SK-N-SH treated with all-trans-retinoic acid at 6 μM for 48 hours (cell line): ENCODE results near the gene AURKB.

Experiments
- ATAC-seq: fragments of 200-7000 bp; cut with Tn5 transposase; 3 replicates; pipeline ENCODE4 v1.9.1; 2020; ENCODE audit warnings: mild to moderate bottlenecking, moderate library complexity
- ARNTL ChIP-seq: fragments of 450-650 bp; formaldehyde crosslinking; IDR thresholded peaks from 2 replicates; pipeline ENCODE4 v1.5.0; 2020; ENCODE audit warnings: low read depth, mild to moderate bottlenecking, moderate library complexity, borderline replicate concordance
- BACH2 ChIP-seq: fragments of 250-450 bp; sonication (Bioruptor Pico); IDR thresholded peaks from 2 replicates; pipeline ENCODE4 v1.9.0; 2021; ENCODE audit warnings: mild to moderate bottlenecking, borderline replicate concordance
- CSDC2 ChIP-seq: fragments of 250-450 bp; sonication (Bioruptor Pico); IDR thresholded peaks from 2 replicates; pipeline ENCODE4 v1.5.0; 2020; ENCODE audit warnings: mild to moderate bottlenecking, moderate library complexity
- ESRRG ChIP-seq: fragments of 250-450 bp; sonication (Bioruptor Pico); IDR thresholded peaks from 2 replicates; pipeline ENCODE4 v1.6.1; 2021; ENCODE audit warnings: mild to moderate bottlenecking
- GLIS3 ChIP-seq: fragments of 250-450 bp; sonication (Bioruptor Pico); IDR thresholded peaks from 2 replicates; pipeline ENCODE4 v1.5.0; 2020; ENCODE audit warnings: mild to moderate bottlenecking, moderate library complexity
- ISL1 ChIP-seq: fragments of 250-450 bp; sonication (Bioruptor Pico); IDR thresholded peaks from 2 replicates; pipeline ENCODE4 v2.1.2; 2022; ENCODE audit warnings: mild to moderate bottlenecking, moderate library complexity
- OSR1 ChIP-seq: fragments of 250-450 bp; sonication (Bioruptor Pico); IDR thresholded peaks from 2 replicates; pipeline ENCODE4 v1.8.0; 2022; ENCODE audit warnings: moderate library complexity, mild to moderate bottlenecking, inconsistent platforms
- PPARA ChIP-seq: fragments of 250-450 bp; sonication (Bioruptor Pico); IDR thresholded peaks from 2 replicates; pipeline ENCODE4 v1.5.0; 2020; ENCODE audit warnings: mild to moderate bottlenecking, borderline replicate concordance
- RARB ChIP-seq: fragments of 250-450 bp; sonication (Bioruptor Pico); IDR thresholded peaks from 2 replicates; pipeline ENCODE4 v1.8.0; 2021; ENCODE audit warnings: mild to moderate bottlenecking, moderate library complexity
- TOX ChIP-seq: fragments of 250-450 bp; sonication (Bioruptor Pico); IDR thresholded peaks from 2 replicates; pipeline ENCODE4 v1.8.0; 2021; ENCODE audit warnings: mild to moderate bottlenecking, moderate library complexity, borderline replicate concordance
- ZC3H10 ChIP-seq: fragments of 250-450 bp; sonication (Bioruptor Pico); IDR thresholded peaks from 2 replicates; pipeline ENCODE4 v1.5.1; 2021; ENCODE audit warnings: mild to moderate bottlenecking, moderate library complexity
- ZFP3 ChIP-seq: fragments of 250-450 bp; sonication (Bioruptor Pico); IDR thresholded peaks from 2 replicates; pipeline ENCODE4 v1.5.0; 2020; ENCODE audit warnings: mild to moderate bottlenecking, moderate library complexity
- ZFP30 ChIP-seq: fragments of 450-650 bp; formaldehyde crosslinking; IDR thresholded peaks from 2 replicates; pipeline ENCODE4 v1.5.0; 2022; ENCODE audit warnings: mild to moderate bottlenecking, moderate library complexity
- ZNF565 ChIP-seq: fragments of 450-650 bp; formaldehyde crosslinking; conservative IDR thresholded peaks from 2 replicates; pipeline ENCODE4 v1.5.0; 2020; ENCODE audit warnings: low read depth, mild to moderate bottlenecking, moderate library complexity
- ZNF70 ChIP-seq: fragments of 450-650 bp; formaldehyde crosslinking; IDR thresholded peaks from 2 replicates; pipeline ENCODE4 v1.5.0; 2020; ENCODE audit warnings: mild to moderate bottlenecking, moderate library complexity
- ZNF8 ChIP-seq: fragments of 450-650 bp; formaldehyde crosslinking; IDR thresholded peaks from 2 replicates; pipeline ENCODE4 v1.5.0; 2020; ENCODE audit warnings: mild to moderate bottlenecking, moderate library complexity
- TF ChIP-seq, protein P1 (sequence below): fragments of 250-450 bp; sonication (Bioruptor Pico); IDR thresholded peaks from 2 replicates; pipeline ENCODE4 v1.5.1; 2021; ENCODE audit warnings: mild to moderate bottlenecking, moderate library complexity
- TF ChIP-seq, protein P2 (sequence below): fragments of 250-450 bp; sonication (Bioruptor Pico); IDR thresholded peaks from 2 replicates; pipeline ENCODE4 v1.5.1; 2020; ENCODE audit warnings: low read depth, mild to moderate bottlenecking, moderate library complexity
- TF ChIP-seq, protein P3 (sequence below): fragments of 250-450 bp; sonication (Bioruptor Pico); IDR thresholded peaks from 2 replicates; pipeline ENCODE4 v1.8.0; 2021; ENCODE audit warnings: low read depth, mild to moderate bottlenecking, moderate library complexity, borderline replicate concordance
- TF ChIP-seq, protein P4 (sequence below): fragments of 250-450 bp; sonication (Bioruptor Pico); IDR thresholded peaks from 2 replicates; pipeline ENCODE4 v1.8.0; 2020; ENCODE audit warnings: mild to moderate bottlenecking, moderate library complexity, borderline replicate concordance

The AURKB gene

DNA sequence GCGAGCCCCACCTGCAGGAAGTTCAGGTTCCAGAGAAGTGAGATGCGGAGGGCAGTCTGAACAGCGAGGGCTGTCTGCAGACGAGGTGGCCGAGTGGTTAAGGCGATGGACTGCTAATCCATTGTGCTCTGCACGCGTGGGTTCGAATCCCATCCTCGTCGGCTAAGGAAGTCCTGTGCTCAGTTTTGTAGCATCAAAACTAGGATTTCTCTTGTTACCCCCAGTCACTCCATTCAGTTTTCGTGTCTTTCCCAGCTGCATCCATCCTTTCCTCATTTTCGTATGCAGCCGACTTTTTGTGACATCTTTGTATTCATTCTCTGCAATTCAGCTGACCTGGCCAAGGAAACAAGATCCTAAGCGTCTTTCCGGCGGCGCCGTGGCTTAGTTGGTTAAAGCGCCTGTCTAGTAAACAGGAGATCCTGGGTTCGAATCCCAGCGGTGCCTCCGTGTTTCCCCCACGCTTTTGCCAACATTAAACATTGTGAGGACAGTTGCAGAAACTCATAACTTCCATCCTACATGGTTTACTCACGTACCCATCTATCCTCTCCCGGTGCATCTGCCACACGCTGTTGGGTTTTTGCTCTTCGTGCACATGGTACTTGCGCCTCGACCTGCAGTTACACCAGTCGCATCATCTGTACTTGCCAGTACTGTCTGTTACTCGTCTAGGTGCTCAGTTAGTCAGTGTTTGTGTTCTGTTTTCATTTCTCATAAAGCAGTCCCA is 23.4 kb downstream of the AURKB start (continued):
- TF ChIP-seq ZNF565, result no peak

DNA sequence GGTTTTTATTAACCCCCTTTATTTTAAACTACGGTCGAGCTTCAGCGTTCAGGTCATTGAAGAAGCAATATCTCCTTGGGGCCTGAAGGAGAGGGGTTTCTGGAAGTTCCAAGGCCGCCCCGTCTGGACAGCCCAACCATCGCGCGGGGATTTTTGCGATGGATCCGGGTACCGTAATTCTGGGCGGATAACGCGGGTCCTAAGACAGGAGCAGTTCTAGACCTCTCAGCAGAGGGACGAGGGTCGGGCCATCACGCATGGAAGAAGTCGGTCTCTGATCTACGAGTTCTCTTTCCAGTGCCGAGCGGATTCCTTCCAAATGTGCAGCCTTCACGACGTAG is 24.0 kb downstream of the AURKB start:
- TF ChIP-seq, protein P1, sequence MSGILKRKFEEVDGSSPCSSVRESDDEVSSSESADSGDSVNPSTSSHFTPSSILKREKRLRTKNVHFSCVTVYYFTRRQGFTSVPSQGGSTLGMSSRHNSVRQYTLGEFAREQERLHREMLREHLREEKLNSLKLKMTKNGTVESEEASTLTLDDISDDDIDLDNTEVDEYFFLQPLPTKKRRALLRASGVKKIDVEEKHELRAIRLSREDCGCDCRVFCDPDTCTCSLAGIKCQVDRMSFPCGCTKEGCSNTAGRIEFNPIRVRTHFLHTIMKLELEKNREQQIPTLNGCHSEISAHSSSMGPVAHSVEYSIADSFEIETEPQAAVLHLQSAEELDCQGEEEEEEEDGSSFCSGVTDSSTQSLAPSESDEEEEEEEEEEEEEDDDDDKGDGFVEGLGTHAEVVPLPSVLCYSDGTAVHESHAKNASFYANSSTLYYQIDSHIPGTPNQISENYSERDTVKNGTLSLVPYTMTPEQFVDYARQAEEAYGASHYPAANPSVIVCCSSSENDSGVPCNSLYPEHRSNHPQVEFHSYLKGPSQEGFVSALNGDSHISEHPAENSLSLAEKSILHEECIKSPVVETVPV, result no peak
- TF ChIP-seq, protein P2, sequence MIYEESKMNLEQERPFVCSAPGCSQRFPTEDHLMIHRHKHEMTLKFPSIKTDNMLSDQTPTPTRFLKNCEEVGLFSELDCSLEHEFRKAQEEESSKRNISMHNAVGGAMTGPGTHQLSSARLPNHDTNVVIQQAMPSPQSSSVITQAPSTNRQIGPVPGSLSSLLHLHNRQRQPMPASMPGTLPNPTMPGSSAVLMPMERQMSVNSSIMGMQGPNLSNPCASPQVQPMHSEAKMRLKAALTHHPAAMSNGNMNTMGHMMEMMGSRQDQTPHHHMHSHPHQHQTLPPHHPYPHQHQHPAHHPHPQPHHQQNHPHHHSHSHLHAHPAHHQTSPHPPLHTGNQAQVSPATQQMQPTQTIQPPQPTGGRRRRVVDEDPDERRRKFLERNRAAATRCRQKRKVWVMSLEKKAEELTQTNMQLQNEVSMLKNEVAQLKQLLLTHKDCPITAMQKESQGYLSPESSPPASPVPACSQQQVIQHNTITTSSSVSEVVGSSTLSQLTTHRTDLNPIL (CRISPR knock-in tag), result no peak

DNA sequence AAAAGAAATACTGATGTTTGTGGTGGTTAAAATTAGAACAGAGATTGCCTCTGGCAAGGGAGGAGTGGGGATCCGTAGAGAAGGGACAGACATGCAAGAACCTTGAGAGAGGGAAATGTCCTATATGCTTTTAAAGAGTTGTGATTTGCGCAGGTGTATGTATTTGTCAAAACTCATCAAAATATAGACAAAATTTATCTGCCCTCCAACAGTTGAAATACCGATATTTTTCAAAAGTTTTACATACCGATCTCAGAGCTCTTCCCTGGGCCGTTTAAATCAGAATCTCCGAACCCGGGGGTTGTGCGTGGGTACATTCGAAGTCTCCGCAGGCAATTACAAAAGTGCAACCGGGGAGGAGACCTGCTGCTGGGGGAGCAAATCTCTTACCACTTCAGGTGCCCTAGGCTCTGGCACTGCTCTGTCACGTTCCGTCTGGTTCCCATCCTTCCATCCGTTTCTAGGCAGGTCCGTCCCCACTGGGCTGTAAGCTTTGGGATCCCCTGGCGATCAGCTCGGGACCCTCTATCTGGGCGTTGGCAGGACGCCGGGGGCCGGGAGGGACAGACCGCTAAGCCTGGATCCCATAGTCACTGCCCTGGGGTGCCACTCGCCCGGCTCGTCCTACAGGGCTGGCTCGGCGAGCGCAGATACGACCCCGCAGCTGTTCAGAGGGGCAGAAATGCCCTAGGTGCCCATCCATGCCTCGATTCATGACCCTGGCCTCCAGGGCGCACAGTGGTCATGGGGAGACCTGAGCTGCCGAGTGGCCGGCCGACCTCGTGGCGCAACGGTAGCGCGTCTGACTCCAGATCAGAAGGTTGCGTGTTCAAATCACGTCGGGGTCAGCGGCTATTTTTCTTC is 24.6 kb downstream of the AURKB start:
- ATAC-seq, result peak; percentile 1
- TF ChIP-seq, protein P1, result no peak
- TF ChIP-seq GLIS3 (CRISPR knock-in tag) (no peak), ZNF565 (no peak), ARNTL (CRISPR knock-in tag) (no peak), ZC3H10 (CRISPR knock-in tag) (no peak), OSR1 (CRISPR knock-in tag) (no peak), ZFP3 (CRISPR knock-in tag) (no peak), ISL1 (no peak), RARB (CRISPR knock-in tag) (no peak), ZNF8 (CRISPR knock-in tag) (no peak), ZNF70 (CRISPR knock-in tag) (no peak), TOX (CRISPR knock-in tag) (no peak), PPARA (CRISPR knock-in tag) (no peak), ZFP30 (CRISPR knock-in tag) (no peak), ESRRG (CRISPR knock-in tag) (no peak), BACH2 (no peak), CSDC2 (no peak)
- TF ChIP-seq, protein P2 (CRISPR knock-in tag), result no peak
- TF ChIP-seq, protein P3, sequence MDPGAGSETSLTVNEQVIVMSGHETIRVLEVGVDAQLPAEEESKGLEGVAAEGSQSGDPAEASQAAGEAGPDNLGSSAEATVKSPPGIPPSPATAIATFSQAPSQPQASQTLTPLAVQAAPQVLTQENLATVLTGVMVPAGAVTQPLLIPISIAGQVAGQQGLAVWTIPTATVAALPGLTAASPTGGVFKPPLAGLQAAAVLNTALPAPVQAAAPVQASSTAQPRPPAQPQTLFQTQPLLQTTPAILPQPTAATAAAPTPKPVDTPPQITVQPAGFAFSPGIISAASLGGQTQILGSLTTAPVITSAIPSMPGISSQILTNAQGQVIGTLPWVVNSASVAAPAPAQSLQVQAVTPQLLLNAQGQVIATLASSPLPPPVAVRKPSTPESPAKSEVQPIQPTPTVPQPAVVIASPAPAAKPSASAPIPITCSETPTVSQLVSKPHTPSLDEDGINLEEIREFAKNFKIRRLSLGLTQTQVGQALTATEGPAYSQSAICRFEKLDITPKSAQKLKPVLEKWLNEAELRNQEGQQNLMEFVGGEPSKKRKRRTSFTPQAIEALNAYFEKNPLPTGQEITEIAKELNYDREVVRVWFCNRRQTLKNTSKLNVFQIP (CRISPR knock-in tag), result no peak
- TF ChIP-seq, all 23 proteins: peak for 0

More for the DNA sequence above, 24.0 kb downstream of the AURKB start:
- ATAC-seq, result peak; percentile 0; the same call in 2 of the 3 replicates

DNA sequence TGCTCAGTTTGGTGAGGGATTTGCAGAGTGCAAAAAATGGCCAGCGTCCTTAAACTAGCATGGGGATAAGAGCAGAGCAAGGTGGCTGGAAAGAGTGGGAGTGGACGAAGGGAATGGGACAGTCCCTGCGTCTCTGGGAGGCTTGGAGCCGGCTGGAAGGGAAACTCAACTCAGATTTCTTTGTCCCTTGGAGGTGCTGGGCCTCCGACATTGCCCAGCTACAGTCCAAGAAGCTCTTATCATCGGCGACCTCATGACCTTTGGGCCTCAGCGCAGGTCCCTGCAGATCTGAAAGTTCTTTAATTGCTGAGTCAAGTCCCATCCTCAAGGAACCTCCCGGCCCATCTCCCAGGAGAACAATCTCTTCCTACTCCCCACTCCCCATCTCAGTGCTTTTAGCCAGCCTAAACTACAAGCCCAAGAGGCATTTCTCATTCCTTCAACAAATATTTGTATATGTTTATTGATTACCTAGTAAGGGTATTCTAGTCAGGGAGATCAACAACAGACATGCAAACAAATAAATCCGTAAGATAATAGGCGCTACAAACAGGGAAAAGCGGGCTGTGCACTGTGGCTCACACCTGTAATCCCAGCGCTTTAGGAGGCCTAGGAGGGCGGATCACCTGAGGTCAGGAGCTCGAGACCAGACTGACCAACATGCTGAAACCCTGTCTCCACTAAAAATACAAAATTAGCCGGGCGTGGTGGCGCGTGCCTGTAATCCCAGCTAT is 33.2 kb downstream of the AURKB start:
- TF ChIP-seq TOX (CRISPR knock-in tag) (no peak), BACH2 (no peak), OSR1 (CRISPR knock-in tag) (no peak)
- TF ChIP-seq, protein P4, sequence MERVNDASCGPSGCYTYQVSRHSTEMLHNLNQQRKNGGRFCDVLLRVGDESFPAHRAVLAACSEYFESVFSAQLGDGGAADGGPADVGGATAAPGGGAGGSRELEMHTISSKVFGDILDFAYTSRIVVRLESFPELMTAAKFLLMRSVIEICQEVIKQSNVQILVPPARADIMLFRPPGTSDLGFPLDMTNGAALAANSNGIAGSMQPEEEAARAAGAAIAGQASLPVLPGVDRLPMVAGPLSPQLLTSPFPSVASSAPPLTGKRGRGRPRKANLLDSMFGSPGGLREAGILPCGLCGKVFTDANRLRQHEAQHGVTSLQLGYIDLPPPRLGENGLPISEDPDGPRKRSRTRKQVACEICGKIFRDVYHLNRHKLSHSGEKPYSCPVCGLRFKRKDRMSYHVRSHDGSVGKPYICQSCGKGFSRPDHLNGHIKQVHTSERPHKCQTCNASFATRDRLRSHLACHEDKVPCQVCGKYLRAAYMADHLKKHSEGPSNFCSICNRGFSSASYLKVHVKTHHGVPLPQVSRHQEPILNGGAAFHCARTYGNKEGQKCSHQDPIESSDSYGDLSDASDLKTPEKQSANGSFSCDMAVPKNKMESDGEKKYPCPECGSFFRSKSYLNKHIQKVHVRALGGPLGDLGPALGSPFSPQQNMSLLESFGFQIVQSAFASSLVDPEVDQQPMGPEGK, result no peak
- no peak for ATAC-seq
